ENCODE results near the gene NELL1.

NELL1 gene

GRCh38 chr11:20881328-20882079 lies 212.1 kb downstream of the NELL1 start:
- CTCF ChIA-PET, result interaction anchor here (0.6 kb wide), 1 partner anchor 471 kb away, joined by 5 read pairs; no protein-coding TSS in a partner anchor
- DNase-seq (ENCODE audit: extremely low spot score), result no peak

GRCh38 chr11:20887137-20887536 lies 217.8 kb downstream of the NELL1 start:
- ChIA-PET POLR2A (no interaction called here), CTCF (no interaction called here)
- no peak for DNase-seq (ENCODE audit: extremely low spot score)
- TF ChIP-seq FOXM1 (IDR thresholded peaks at IDR 0.05; ENCODE audit: borderline replicate concordance), result no peak
- TF ChIP-seq TARDBP (IDR thresholded peaks at IDR 0.05), result no peak
- no peak for TF ChIP-seq ARNT (IDR thresholded peaks at IDR 0.05)
- TF ChIP-seq CTBP1 (IDR thresholded peaks at IDR 0.05; ENCODE audit: borderline replicate concordance), result no peak
- no peak for TF ChIP-seq HDGF (IDR thresholded peaks at IDR 0.05; ENCODE audit: borderline replicate concordance)
- no peak for TF ChIP-seq PKNOX1 (IDR thresholded peaks at IDR 0.05)
- TF ChIP-seq BHLHE40 (IDR thresholded peaks at IDR 0.05; ENCODE audit: borderline replicate concordance), result no peak
- no peak for TF ChIP-seq L3MBTL2 (conservative IDR thresholded peaks at IDR 0.05)
- TF ChIP-seq SUZ12 (IDR thresholded peaks at IDR 0.05), result no peak

More at GRCh38 chr11:20881328-20882079, 212.1 kb downstream of the NELL1 start:
- POLR2A ChIA-PET, result no interaction called here
- TF ChIP-seq FOXM1 (IDR thresholded peaks at IDR 0.05; ENCODE audit: borderline replicate concordance), result no peak

- no peak for DNase-seq (ENCODE audit: extremely low spot score)
- ChIA-PET CTCF (no interaction called here), POLR2A (no interaction called here)
- TF ChIP-seq L3MBTL2 (conservative IDR thresholded peaks at IDR 0.05), result no peak
- no peak for TF ChIP-seq CTBP1 (IDR thresholded peaks at IDR 0.05; ENCODE audit: borderline replicate concordance)
- TF ChIP-seq ELF4 (IDR thresholded peaks at IDR 0.05), result no peak
- TF ChIP-seq ARNT (IDR thresholded peaks at IDR 0.05), result no peak
Observed at GRCh38 chr11:20894296-20894695, 224.9 kb downstream of the NELL1 start.

GRCh38 chr11:20909995-20910726 lies 240.8 kb downstream of the NELL1 start:
- TF ChIP-seq LEF1 (IDR thresholded peaks at IDR 0.05; ENCODE audit: borderline replicate concordance) (no peak), FOXA1 (IDR thresholded peaks at IDR 0.05) (no peak), BHLHE40 (IDR thresholded peaks at IDR 0.05; ENCODE audit: borderline replicate concordance) (no peak), ARNT (IDR thresholded peaks at IDR 0.05) (no peak), FOXM1 (IDR thresholded peaks at IDR 0.05; ENCODE audit: borderline replicate concordance) (no peak), NFRKB (IDR thresholded peaks at IDR 0.05) (no peak), CTBP1 (IDR thresholded peaks at IDR 0.05; ENCODE audit: borderline replicate concordance) (no peak), L3MBTL2 (conservative IDR thresholded peaks at IDR 0.05) (no peak), TARDBP (IDR thresholded peaks at IDR 0.05) (no peak), ELF4 (IDR thresholded peaks at IDR 0.05) (no peak), ZNF384 (IDR thresholded peaks at IDR 0.05) (no peak), FOXK2 (IDR thresholded peaks at IDR 0.05) (no peak), SUZ12 (IDR thresholded peaks at IDR 0.05) (no peak), HDGF (IDR thresholded peaks at IDR 0.05; ENCODE audit: borderline replicate concordance) (no peak), SP1 (IDR thresholded peaks at IDR 0.05) (no peak), PKNOX1 (IDR thresholded peaks at IDR 0.05) (no peak)
- no peak for DNase-seq (ENCODE audit: extremely low spot score)
- CTCF ChIA-PET, result no interaction called here
- POLR2A ChIA-PET, result no interaction called here

GRCh38 chr11:20910733-20911132 lies 241.3 kb downstream of the NELL1 start:
- no peak for TF ChIP-seq L3MBTL2 (conservative IDR thresholded peaks at IDR 0.05)
- DNase-seq (ENCODE audit: extremely low spot score), result no peak
- ChIA-PET POLR2A (no interaction called here), CTCF (no interaction called here)

- TF ChIP-seq SP1 (IDR thresholded peaks at IDR 0.05), result no peak
- TF ChIP-seq HDGF (IDR thresholded peaks at IDR 0.05; ENCODE audit: borderline replicate concordance), result no peak
- no peak for TF ChIP-seq ARNT (IDR thresholded peaks at IDR 0.05)
- no peak for TF ChIP-seq BHLHE40 (IDR thresholded peaks at IDR 0.05; ENCODE audit: borderline replicate concordance)
- no peak for TF ChIP-seq FOXM1 (IDR thresholded peaks at IDR 0.05; ENCODE audit: borderline replicate concordance)
- no peak for TF ChIP-seq PKNOX1 (IDR thresholded peaks at IDR 0.05)
- TF ChIP-seq L3MBTL2 (conservative IDR thresholded peaks at IDR 0.05), result no peak
- no peak for TF ChIP-seq CTBP1 (IDR thresholded peaks at IDR 0.05; ENCODE audit: borderline replicate concordance)
- TF ChIP-seq NFRKB (IDR thresholded peaks at IDR 0.05), result no peak
- no peak for TF ChIP-seq FOXK2 (IDR thresholded peaks at IDR 0.05)
- TF ChIP-seq LEF1 (IDR thresholded peaks at IDR 0.05; ENCODE audit: borderline replicate concordance), result no peak
- TF ChIP-seq TARDBP (IDR thresholded peaks at IDR 0.05), result no peak
- no peak for TF ChIP-seq SUZ12 (IDR thresholded peaks at IDR 0.05)
- no peak for TF ChIP-seq ZNF384 (IDR thresholded peaks at IDR 0.05)
- TF ChIP-seq ELF4 (IDR thresholded peaks at IDR 0.05), result no peak
- ChIA-PET POLR2A (no interaction called here), CTCF (no interaction called here)
- no peak for DNase-seq (ENCODE audit: extremely low spot score)
Observed at GRCh38 chr11:20912065-20912821, 242.9 kb downstream of the NELL1 start.

Data from HEK293T (cell line).